T1000 (cell line): ENCODE measurements around the gene NAA60.

Experiments used
- DNase-seq: peaks from one replicate; lab custom pipeline; 2025; ENCODE audit warnings: mixed read lengths; lab: John Stamatoyannopoulos, UW

The NAA60 gene

DNA sequence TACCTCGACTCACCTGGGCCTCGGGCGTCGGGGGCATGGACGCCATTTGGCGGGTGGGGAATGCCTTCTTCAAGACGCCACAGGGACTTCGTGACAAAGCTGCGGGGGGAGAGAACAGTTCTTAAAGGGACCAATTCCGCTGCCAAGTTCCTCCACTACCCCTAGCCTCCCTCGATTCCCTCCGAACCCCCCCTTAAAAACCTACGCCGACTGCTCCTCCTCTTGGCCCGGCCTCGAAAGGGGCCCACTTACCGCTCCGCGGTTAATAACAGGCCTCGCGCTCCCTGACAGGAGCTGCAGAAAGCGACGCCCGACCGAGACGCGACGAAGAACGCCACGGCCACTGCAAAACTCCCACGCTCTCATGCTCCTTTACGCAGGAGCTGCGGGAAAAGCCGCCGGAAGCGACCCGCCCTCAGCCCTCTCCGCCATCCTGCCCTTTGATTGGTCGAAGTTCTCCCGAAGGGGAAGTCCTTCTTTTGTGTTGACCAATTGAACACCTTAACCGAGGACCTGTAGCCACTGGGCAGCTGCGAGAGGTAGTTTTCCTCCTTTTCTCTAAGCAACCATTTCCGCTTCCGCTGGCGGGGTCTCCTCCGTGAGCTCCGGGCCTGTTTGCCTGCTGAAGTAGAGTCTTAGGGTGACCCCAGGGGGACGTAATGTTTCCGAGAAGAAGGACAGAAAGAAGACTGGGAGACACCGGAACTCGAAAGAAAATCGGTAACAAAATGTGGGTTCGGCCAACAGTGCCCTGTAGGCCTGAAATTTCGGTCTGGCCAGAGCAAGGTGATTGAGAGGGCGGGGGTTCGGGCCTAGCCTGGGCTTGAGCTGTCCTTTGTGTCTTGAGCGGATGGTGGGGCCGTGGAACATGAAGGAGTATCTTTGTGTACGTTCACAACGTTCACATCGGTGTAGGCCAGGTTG lies at the start of gene NAA60, which contains the start of gene ZNF597:
Gene NAA60 (plus strand): TSS at position 573 of the 924 bp plus-strand sequence. CDS start 32,548 bp downstream, outside the sequence.
Gene ZNF597 (minus strand): TSS at position 397 of the 924 bp plus-strand sequence. CDS start 351 bp downstream, at position 46.
- DNase-seq: peak; percentile 74

DNA sequence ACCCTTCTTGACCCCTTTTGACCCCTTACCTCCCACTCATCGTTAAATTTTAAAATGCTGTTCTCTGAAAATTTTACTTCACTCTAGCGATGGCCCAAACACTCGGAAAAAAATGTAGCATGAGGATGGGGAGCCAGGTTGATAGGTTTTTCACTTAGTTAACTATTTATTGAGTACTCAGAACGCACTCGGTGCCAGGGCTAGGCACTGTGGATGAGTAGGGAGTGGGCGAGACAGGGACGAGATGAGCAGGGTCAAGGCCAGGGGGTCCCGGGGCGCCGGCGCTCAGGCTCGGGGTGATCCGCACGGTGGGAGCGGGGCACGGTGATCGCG lies 43.1 kb upstream of the NAA60 start:
- DNase-seq: no peak

DNA sequence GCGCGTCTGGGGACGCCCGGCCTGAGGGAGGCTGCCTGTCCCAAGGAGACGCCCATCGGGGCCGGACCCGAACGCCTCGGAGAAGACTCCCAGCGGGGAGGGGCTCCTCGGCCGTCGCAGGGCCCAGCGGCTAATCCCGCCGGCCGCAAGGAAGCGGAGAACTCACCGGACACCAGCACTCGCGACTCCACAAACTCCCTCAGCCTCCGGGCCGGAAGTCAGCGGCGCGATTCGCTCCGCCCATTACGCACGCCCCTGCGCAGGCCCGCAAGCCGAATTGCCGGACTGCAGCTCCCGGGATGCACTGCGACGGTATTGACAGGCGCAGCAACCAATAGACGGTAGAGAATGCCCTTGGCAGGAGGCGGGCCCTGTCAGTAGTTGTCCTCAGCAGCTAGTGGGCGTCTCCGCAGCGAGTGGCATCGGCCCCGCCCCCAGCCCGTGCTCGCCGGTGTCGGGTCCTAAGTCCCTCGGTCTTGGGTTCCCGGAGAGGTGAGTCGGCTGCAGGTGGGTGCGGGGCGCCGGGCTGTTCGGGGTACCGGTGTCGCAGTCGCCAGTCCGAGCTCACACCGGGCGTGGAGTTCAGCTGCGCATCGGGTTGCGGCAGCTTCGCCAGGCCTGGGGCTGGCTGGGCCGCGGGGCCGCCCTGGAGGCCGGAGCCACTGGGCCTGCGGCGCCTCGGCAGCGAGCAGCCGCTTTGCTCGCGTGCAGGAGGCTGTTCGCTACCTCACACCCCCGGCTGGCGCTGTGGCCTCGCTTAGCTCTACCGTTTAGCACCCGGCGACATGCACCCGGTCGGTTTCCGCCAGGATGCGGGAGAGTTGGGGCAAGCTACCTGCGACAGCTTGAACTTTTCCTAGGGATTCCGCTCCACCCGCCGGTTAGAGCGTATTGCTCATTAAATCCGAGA lies 42.4 kb upstream of the NAA60 start, which contains the start of the genes ZNF174 and ZSCAN32:
Gene ZNF174 (plus strand): TSS at position 437 of the 910 bp plus-strand sequence. CDS start 790 bp downstream, outside the sequence.
Gene ZSCAN32 (minus strand): TSS at position 226 of the 910 bp plus-strand sequence. CDS start 3,447 bp downstream, outside the sequence.
- peak; percentile 99 for DNase-seq

DNA sequence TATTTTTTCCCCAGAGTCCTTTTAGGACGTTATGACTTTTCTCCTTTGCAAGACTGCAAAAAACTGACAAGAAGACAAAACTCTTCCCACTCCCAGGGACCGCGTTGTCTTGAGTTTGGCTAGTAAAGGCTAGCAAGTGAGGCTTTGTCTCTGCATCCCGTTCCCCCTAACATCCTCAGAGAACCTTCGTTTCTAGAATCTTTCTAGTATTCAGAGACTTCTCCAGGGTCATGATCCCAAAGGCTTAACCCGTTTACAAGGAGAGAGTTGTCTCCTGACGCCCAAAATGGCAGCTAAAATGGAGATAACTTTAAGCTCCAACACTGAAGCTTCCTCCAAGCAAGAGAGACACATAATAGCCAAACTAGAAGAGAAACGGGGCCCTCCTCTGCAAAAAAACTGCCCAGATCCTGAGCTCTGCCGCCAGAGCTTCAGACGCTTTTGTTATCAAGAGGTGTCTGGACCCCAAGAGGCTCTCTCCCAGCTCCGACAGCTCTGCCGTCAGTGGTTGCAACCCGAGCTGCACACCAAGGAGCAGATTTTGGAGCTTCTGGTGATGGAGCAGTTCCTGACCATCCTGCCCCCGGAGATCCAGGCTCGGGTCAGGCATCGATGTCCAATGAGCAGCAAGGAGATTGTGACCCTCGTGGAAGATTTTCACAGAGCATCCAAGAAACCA lies 41.6 kb upstream of the NAA60 start:
- DNase-seq: no peak

DNA sequence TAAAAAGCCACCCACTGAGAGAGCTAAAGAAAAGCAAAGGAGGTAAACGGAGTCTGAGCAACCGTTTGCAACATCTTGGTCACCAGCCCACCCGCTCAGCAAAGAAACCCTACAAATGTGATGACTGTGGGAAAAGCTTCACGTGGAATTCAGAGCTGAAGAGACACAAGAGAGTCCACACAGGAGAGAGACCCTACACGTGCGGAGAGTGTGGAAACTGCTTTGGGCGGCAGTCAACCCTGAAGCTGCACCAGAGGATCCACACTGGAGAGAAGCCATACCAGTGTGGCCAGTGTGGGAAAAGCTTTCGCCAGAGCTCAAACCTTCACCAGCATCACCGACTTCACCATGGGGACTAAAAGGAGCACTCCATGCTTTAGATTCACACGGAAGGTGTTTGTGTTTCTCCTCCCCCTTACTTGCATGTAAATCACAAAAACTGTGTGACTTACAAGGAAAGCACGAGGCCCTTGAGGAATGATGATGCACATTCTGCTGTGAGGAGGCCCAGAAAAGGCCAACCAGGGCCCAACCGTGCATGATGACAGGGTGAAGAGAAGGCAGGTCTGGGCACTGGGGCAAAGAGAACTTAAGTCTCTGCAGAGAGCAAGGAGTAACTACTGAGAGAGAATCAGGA lies 34.8 kb upstream of the NAA60 start:
- DNase-seq: no peak

DNA sequence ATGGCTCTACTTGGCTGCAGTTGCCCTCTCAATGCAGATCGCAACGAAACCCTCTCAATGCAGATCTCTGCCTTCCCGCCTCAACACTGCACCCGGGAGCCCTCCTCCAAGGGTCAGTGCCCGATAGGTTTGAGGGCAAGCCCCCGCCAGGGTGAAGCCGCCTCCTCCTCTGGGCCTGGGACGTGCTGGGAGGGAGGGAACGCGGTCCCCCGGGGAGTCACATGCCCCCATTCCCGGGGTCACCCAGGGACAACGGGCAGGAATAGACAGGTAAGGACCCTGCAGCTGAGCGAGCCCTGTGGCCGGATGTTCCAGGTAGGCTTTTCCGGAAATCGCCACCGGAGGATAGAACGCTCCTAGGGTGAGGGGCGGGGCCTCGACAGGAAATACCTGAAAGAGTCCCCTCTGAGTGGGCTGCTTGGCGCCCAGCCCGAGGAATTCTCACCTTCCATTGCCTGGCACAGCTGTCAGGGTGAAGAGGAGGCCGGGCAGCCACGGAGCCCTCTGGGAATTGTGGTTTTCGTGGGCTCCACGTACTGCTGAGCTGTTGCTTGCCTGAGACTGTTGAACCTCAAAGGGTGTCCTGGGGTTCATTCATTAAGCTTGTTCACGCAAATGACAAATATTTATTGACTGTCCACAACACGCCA lies 29.6 kb upstream of the NAA60 start:
- DNase-seq: no peak

DNA sequence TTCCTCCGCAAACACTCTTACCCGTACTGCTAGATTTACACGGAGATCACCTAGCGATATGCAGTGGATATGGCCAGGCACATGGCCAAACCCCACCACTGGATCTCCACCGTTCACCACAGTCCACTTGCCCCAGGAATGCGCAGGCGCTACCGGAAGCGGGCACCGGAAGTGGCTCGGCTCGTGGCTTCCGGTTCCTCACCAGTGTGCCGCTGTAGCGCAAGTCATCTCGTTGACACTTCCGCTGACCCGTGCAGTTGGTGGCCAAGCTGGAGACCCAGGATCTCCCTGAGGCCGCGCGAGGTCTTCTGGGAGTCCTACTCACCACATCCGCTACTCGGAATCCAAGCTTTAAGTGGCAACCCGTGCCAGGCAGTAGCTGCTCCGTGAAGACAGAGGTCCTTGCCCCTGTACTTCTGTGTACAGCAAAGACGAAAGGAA lies 11.7 kb upstream of the NAA60 start:
- peak; percentile 76 for DNase-seq

DNA sequence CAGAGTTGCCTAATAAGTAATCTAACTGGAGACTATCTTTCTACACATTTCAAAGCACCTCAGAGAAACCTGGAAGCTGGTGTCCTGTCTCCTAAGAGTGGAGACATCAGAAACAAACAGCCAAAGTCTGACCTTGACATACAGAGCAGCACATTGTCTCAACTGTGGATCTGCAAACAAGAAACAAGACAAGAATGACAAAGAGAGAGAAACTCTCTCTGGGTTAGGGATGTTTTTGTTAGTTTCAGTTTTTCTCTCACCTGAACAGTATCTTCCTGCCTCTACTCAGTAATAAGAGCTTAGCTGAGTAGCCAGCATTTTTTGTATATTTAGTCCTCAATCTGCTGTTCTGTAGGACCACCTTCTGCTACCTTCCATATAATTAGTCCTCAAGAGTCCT lies 9.1 kb upstream of the NAA60 start:
- no peak for DNase-seq

DNA sequence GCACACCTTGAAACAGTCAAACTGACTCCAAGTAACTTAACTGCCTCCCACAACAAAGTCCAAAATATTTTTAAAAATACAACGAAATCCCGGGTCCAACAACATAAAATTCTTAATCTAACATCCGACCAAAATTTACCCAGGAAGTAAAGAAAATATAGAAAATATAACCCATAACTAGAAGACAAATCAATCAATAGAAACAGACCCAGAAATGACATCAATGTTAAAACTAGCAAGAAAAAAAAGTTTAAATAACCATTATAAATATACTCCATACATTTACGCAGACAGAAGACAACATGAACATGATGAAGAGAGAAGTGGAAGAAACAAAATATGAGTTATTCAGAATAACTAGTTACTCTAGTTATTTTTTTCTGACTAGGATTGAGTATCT lies 3.8 kb upstream of the NAA60 start:
- DNase-seq: no peak

DNA sequence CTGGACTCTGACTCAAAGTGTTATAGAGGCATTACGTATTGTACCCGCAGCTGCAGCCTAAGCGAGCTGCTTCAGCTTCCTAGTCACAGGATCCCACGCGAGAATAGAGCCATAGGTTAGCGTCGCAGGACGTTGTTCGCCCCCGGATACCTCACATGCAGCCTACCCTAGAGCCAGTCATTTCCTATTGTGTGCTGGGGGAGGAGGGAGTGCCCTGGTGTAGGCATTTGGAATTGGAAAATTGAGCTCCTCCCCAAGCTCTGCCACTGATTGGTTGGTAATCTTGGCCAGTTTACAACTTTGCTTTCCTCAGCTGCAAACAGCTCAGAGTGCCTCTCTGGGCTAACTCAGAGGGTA lies 530 bp downstream of the NAA60 start:
- peak; percentile 32 for DNase-seq

DNA sequence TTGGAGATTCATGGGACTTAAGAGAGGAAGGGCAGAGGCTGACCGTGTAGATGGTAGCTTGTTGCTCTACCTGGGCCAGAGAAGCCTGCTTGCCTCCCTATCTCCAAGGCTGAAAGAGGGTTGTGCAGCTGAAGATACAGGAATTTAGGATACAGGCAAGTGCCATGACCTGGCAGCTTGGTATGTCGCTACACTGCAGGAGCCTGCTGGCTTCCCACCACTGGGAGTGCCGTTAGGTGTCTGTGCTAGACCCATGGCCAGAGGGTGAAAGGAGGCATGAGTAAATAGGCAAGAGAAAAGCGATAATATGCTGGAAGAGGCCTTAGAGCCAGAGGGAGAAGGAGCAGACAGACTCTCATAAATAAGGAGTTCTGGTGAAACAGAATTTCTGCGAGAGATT lies 10.6 kb downstream of the NAA60 start:
- DNase-seq: no peak

DNA sequence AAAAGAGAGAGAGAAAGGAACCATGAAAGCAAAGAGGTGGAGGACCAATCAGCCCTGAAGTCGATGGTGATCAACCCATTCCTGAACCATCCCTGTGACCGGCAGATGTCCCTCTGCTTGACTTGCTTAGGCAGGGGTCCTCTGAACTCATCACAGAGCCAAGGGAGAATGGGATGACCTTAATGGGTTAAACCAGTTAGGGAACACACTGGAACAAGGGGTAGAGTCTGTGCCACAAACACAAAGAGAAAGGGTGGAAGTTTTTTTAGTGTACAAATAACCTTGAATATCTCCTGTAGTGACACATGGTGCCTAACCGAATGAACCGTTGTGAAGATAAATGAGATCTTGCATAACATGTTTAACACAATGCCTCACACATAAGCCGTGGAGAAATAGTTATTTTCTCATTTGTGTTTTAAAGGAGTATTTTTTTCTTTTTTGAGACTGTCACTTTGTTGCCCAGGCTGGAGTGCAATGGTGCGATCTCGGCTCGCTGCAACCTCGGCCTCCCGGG lies 11.2 kb downstream of the NAA60 start:
- no peak for DNase-seq

DNA sequence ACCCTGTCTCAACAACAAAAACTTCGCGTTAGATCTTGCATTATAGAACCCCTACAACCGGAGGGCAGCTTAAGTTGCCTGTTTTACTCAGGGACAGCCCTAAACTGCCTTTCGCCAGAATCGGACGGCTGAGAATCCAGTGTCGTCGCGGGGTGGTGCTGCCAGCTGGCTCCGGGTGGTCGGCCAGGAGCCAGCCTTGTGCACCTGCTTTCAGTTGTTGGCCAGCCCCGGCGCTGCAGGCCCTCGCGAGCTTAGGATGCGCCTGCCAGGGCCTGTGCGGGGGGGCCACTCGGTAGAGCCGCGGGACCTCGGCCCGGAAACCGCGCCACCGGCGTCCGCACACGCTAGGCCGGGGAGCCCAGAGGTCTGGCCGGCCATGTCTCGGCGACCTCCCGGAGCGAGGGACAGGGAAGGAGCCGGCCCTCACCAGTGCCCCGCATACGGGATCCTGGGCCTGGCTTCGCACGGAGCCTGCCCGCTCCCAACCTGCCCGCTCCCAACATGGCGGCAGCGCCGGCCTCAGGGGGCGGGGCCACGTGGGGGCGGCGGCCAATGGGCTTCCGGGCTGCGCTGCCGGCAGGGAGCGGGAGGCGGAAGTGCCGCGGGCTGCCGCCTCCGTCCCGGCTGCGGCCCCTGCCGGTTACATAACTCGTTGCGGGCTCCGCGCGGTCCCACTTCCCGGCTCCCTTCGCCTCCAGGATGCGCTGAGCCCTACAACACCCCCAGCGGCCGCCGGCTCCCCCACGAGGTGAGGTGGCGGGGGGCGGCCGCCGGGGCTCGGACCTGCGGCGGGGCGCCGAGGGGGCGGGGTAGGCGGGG lies 14.2 kb downstream of the NAA60 start:
- DNase-seq: peak; percentile 91

DNA sequence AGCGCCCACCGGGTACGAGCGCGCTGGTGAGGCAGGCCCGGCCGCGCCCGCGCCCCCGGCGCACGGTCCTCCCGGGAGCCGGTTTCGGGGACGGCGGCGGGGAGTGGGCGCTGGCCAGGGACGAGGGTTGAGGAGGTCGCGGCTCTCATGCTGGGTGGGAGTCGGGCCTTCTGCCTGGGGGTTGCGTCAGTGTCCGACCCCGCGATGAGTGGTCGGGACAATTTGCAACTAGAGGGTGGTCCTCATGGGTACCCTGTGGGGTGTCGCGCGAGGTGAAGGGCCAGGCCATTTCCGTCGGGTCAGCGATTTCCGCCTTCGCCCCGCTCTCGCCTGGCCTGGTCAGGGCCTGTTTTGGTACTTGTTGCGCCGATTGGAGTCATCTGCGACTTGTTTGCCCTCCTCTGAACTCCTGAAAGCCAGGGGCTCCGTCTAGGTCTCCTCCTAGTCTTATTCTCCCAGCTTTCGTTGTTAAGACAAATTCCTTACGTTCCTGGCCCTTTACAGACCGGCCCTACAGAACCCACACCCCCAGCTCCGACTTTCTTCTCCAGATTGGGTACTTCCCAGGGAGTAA lies 14.9 kb downstream of the NAA60 start:
- no peak for DNase-seq

DNA sequence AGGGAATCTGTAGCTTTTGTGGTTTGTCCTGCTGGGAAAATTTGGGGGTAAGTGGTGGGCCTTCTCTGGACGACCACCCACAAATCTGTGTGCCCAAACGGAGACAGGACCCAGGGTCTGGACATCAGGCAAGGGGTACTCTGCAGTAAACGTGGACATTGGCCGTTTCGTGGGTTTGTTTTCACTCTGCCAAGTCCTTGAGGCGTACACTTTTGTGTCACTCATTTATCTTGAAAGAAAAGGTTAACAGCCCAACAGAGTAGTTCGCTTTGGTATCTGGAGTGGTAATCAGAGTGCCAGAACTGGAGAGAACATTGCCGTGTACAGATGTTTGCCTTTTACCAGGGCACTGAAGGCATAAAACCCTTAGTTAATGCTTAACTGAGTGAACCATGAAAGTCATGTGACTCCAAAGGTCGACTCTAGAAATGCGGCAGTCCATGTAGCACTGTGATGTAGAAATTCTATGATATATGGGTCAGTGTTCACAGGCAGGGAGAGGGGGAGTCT lies 15.4 kb downstream of the NAA60 start:
- no peak for DNase-seq

DNA sequence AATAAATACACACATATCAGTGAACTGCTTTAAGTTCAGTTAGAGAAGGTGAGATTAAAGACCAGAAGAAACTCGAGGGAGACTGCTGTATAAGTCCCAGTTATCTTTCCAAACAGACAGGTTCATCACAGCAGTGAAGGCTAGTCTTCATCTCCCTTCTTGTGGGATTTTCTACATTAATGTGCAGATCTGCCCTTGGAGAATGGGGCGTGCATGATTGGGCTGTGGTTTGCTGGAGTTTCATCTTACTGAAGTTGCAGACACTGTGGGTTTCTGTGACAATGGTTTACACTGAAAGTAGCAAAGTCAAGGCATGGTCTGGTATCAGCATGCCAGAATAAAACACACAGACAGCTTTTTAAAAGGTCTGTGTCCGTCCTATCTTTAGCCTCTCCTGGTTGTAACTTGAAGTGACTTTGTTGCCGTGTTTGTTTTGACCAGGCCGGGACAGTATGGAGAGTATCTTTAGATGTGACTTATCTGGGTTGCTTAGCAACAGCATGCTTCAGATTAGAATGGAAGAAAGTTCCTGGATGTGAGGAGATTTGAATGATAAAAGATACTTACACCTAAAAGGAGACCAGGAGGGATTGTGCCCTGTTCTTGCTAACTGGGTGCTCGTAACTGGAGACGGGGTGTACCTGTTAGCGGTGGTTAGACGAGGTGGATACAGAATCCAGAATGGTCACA lies 16.1 kb downstream of the NAA60 start:
- DNase-seq: no peak

DNA sequence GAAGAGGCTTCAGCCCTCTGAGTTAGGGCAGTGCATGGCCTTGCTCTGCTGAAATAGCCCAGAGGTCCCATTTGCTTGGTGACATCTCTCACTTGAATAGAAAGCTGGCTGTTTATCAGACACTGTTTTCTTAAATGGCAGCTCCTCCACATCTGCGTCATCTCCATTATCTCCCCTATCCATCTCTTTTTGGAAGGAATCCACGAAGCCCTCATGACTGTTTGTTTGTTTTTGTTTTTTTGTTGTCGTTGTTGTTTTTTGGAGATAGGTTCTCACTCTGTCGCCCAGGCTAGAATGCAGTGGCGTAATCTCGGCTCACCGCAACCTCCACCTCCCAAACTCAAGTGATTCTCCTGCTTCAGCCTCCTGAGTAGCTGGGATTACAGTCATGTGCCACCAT lies 16.6 kb downstream of the NAA60 start:
- DNase-seq: no peak

DNA sequence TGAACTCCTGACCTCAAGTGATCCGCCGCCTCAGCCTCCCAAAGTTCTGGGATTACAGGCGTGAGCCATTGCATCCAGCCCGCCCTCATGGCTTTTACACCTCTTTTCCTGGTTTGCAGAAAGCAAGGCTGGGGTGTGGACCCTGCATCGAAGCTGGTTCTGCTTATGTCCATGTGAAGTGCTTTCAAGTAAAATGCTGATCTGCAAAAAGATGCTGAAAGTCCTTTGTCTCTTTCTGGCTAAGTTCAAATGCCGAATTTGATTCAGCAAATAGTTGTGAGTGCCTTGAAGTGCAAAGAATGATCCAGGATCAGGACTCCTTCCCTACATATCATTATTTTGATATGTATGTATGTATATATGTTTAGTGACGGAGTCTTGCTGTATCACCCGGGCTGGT lies 17.1 kb downstream of the NAA60 start:
- no peak for DNase-seq

DNA sequence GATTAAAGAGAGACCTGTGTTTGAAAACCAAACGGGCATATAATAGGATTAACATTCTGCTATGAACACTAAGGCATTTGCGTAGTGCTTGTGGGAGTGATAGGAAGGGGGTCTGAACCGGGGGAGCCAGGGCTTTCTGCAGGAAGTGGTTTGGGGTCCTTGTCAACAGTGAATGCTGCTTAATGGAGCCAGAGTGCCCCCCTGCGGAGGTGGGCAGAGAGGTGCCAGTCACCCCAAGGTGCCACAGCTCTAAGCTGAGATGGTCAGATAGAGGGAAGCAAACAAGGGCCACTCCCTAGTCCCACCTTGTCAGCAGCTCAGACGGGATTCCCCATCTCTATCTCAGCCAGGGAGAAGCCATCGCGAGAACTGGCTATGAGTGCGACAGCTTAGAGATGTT lies 17.7 kb downstream of the NAA60 start:
- DNase-seq: no peak
